HG03432 (cell line): ENCODE measurements around the gene INCA1.

Experiments
- ATAC-seq: cut with Tn5 transposase; IDR thresholded peaks from one replicate; pipeline ENCODE4 v1.9.1; 2021; ENCODE audit warnings: mild to moderate bottlenecking, moderate library complexity; ENCODE audit not compliant: unreplicated experiment

Gene INCA1

DNA sequence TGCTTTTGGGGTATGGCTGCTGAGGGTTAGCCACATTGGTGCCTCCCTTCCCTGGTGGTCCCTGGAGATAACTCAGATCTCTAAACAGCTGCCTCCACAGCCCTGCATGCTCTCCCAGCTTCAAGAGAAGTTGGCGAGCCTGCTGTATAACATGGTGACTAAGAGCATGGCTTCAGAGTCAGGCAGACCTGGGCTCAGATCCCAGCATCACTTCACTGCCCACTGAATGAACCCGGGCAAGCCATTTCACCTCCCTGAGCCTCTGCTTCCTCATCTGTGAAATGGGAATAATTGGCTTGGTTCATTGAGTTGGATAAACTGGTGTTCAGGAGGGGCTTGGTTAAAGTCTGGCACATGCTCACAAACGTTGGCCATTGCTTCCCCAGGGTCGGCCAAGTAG, 17.0 kb upstream of the INCA1 start:
- ATAC-seq: no peak

DNA sequence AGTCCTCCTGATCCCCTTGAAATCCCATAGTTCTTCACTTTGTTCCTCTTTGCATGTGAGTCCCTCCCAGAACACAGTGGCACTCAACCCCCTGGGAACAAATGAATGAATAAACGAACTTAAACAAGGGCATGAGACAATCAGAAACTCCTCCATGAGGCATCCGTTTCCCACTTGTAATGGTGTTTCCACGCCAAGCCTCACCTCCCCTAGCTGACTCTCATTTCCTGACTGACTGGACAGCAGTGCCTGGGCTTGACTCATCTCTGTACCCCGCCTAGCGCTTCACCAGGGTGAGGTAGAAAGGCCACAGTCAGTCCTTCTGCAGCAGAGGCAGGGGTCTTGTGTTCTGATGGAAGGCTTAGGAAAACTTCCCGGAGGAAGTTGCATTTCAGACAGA, 14.6 kb upstream of the INCA1 start:
- no peak for ATAC-seq

- ATAC-seq: no peak
Observed at GRCh38 chr17:5003214-5003867, 6.0 kb upstream of the INCA1 start.

DNA sequence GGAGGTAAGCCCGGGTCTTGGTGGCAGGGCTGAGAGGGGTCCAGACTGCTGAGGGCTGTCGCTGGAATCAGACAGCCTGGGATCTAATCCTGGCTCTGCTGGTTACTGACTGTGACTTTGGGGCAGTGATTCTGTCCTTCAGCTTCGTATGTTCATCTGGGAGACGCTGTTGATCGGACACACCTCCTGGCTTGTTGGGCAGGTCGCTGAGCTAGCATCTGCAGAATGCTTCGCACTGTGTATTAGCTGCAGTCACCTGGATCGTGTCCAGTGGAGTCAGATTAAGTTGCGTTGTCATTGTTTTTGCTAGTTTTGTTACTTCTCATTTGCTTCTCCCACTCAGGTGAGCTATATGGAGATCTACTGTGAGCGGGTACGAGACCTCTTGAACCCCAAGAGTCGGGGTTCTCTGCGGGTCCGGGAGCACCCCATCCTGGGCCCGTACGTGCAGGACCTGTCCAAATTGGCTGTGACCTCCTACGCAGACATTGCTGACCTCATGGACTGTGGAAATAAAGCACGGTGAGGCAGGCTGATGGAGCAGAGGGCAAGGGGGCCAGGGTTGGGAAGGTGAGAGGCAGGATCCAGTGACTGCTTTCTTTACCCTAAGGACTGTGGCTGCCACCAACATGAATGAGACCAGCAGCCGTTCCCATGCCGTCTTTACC, 4.9 kb upstream of the INCA1 start:
- no peak for ATAC-seq

GRCh38 chr17:5000237-5000639, 2.9 kb upstream of the INCA1 start:
- ATAC-seq: no peak

DNA sequence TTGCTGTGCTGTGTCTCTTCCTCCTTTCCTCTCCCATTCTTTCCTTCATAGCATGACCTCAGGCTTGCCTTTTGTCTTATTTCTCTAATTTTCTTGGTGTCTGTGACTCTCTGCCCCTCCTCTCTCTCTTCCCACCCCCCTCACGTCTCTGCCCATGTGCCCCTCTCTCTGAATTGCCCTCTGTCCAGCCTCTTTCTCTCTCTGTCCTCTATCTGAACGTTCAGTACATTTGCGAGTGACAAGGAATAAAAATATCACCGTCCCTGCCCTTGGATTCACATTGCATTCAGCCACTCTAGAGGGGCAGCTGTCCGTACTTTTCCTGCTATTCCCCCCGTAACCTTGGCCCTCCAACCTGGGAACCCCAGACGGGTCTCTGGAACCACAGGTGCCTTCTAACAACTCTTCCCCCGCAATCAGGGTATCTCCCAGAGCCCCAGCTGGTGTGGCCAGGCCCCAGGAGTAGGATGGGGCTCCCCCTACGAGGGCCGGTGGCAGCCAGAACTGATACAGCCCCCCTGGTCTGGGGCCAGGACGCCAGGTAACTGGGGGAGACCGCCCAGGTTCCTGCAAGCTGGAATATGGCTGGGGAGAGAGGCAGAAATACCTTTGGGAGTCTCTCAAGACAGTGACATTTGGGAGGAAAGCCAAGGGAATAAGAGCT, 2.2 kb upstream of the INCA1 start:
- no peak for ATAC-seq

DNA sequence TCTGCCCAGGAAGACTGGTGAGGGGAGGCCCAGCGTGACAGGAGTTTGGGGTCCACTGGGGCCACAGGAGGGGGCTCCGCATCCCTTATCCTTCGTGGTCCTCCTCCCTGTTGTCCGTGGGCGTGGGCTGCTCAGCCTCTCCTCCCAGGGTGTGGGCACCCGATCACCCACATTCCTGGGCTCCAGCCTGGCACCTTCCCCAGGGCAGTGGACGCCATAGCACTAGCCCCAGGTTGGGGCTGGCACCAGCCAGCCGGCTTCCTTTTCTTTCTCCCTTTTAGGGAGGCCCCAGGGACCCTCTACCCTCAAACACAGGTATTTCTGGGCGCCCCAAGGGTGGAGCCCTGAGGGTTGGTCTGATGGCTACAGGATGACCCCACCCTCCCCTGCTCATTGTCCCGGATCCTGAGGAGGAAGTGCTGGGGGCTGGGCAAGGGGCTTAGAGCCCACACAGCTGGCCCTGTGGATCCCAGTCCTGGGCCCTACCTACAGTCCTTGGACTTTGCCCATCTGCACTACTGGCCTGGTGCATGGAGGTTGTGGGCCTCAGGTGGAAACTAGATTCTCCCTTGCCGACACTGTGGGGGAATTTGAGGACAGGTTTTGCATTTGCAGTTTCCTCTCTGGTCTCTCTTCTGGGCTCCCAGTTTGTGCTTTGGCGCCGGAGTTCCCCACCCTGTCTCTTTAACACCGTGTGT, 1.6 kb upstream of the INCA1 start:
- ATAC-seq: no peak

DNA sequence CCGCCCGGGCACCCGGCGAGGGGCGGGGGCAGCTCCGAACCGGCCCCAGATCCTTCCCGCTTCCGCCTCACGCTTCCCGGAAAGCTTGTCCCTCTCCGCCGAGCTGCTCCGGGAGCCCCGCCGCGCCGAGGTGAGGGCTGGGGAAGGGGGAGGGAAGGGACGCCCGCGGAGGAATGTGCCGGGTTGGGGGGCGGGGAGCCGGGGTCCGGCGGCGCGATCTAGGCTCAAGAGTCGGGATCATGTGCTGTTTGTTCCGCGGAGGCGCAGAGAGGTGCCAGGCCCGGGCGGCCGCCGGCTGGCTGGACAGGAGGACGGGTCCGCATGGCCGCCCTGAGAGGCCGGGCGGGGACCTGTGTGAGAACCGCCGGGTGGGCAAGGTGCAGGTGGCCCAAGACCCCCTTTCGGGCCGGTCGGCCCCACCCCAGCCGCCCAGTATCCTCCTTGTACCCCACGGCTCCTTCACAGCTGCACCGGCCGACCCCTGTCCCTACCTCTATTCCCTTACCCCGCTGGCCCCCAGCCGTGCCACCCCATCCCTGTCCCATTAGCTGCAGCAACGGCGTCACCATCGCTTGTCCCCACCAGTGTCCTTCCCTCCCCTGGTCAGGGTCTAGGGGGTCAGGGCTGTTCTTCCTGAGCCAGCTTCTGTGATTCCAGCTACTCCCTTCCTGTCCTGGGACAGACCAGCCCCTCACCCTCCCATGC, 857 bp upstream of the INCA1 start:
- peak; percentile 15 for ATAC-seq

DNA sequence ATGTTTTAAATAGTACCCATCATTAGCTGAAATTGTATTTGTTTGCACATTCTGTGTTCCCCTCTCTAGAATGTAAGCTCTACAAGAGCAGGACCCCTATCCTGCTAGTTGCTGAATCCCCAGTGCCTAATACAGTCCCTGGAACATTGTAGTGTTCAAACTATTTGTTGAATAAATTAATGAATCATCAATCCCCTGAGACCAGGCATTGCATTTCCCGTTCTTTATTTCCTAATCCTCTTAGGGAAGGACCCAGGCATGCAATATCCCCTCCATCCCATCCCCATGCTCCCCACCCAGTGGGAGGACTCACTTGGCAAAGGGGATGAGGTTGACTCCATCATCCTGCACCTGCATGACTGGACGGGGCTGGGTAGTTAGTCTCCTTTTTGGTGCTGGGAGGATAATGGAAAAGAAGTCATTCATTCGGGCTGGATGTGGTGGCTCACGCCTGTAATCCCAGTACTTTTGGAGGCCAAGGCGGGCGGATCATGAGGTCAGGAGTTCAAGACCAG, 3.2 kb downstream of the INCA1 start:
- ATAC-seq: no peak

GRCh38 chr17:4987767-4988567, 9.4 kb downstream of the INCA1 start:
- ATAC-seq: no peak

DNA sequence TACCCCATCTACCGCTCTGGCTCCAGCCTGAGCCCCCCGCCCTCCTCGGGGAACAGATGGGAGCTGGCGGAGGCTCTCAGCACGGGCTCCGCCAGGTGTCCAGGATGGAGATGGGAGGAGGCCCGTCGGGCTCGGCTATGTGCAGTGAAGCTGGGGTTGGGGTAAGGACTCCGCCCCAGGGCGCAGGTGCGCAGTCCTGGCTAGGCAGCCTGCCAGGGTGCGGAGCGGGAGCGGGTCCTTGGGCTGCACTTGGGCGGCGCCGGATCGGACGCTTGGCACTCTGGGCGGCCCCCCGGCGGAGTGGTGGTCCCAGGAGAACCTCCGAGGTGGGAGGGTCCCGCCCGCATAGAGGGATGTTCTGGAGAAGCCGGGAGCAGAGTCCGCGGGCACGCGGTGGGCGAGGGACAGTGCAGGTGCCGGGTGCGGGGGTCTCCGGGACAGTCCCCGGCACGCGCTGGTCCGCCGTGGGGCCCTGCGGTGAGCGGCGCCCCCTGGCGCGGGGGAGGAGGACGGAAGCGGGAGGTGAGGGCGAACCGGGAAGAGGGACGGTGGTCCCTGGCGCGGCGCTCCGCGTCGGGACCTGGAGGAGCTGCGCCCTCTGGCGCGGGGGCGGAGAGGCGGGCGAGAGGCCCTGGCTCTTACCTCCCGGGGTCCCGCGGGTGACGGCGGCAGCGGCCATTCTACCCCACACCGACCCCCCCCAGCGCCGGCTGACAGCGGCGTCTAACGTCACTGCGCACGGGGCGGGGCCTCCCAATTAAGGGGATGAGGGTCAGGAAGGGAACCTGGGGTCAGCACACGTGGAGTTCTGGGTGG, 10.2 kb downstream of the INCA1 start, which contains the start of gene CAMTA2:
TSS of gene CAMTA2 (minus strand) at position 725 of the 816 bp plus-strand sequence. CDS start 1,453 bp downstream, outside the sequence.
- peak; percentile 73 for ATAC-seq

DNA sequence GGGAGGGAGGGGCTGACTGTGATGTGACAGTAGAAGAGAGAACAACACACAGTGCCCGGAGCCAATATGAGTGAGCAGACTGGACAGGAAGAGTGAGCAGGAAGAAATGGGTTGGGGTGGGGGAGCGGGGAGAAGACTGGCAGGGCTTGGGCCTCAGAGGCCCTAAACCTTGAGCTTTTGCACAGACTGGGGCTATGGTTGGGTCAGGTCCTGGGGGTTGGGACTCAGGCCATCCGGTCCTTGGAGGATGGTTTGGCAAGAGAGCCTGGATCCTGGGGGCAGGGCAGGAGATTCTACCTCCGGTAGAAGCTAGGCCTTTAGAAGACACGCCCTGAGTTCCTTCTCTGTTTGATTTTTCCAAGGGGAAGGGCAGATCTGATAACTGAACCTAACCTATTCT, 10.9 kb downstream of the INCA1 start:
- ATAC-seq: no peak

DNA sequence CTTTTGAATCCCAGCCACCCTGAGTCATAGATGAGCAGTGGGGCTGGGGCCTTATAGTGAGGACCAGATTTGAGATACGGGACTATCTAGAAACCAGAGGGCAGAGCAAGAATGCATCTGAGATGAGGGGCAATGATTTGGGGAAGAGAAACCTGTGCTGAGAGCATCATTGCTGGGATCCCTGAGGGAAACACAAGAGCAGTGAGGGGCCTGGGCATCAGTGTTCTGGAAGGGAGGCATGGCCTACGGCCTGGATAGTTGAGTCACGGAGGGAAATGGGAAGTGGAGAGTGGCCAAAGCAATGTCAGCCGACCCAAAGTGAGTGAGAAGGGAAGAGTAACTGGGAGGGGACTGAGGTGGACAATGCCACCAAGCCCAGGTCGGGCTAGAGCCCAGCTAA, 15.0 kb downstream of the INCA1 start:
- ATAC-seq: no peak

DNA sequence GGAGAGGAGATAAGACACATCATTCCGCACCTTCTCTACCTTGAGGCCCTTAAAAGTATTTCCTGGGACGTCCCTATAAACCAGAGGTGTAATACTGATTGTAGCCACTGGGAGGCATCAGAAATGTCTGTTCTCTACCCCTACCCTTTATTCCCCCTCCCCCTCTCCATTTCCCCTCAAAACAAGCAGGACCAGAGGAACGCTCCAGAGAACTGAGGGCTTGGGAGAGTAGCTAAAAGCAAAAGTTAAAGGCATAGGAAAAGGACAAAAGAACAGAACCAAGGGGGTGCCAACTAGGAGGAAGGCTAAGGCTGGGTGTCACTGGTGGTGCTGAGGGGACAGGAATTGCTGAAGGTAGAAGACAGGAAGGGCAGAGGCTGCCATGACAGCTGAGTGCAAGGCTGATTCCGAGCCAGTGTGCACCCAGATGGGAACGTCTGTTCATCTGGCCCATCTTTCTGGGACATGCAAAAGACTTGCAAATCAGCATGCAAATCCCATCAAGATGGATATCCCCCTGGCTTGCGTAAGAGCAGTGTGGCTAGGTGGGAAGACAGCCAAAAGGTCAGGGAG, 16.6 kb downstream of the INCA1 start:
- ATAC-seq: no peak

DNA sequence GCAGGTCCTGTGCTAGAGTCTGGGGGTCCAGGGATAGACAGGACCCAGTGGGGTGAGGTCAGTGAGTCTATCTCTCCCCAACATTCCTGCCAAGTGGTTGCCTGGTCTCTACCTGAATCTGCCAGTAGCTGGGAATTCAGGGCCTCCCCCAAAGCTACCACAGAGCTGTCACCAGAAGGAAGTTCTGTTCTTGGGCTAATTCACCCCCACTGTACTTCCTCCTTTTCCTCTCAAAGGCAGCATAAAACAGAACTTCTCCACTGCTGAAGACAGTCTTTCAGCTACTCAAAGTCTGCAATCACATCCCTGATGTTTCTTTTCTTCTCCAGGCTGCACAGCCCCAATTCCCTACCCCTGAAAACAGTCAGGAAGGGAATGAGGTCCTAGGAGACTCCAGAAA, 18.6 kb downstream of the INCA1 start:
- no peak for ATAC-seq

GRCh38 chr17:4974115-4974670, 23.1 kb downstream of the INCA1 start:
- ATAC-seq: no peak

DNA sequence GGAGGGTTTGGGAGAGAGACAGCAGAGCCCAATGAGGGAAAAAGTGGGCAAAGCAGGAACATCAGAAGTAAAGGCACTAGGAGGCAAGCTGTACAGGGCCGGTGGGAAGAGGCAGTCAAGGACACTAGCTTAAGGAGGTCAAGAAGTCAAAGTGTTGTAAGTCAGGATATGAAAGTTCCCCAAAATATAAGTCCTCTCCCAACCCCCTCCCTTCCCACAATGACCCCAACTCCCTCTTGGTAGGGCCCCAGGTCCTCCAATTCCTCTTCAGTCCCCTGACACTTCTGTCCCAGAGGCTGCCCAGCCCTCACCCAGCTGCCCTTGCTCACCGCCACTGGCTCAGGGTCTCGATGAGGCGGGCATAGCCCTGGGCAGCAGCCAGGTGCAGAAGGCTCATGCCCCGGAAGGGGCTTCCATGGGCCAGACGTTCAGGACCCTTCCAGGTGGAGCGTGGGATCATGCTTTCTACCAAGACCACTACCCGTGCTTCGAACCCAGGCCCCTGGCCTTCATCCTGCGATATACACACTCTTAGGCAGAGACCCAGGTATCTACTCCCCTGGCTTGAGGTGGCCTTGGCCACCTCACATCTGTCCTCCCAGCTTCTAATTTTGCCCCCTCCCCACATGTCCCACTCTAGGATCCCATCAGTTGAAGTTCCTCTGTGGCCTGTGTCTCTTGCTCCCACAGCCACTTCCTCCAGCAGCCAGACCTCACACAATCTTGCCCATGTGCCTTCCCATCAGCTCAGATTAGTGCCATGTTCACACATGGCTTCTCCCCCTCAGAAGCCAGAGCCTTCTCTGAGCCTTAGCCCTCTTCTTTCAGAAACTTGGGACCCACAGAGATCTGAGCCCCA, 23.8 kb downstream of the INCA1 start:
- no peak for ATAC-seq
